Airway epithelial cell (primary cell): Measurements from ENCODE around the gene AKIRIN1. TPM values are rescaled to one million over a fixed set of nuclear protein-coding genes. Genes with fewer than 3 reads are reported as not detected.

Source experiments
- total RNA-seq: library from RNA; depleted of rRNA; stranded (reverse); fragments of >200 nt; gene quantifications from 2 replicates; pipeline ENCODE4 v1.2.3, GENCODE V29; 2015

Gene AKIRIN1
- total RNA-seq = 33.8 and 53.5 TPM in 2 replicates

GRCh38 chr1:38990738-38991637, at the start of gene AKIRIN1:
Gene AKIRIN1 (plus strand): TSS chr1:38991276. CDS start chr1:38991381, 105 bp downstream.

GRCh38 chr1:38941527-38942019, 49.5 kb upstream of the AKIRIN1 start, which contains the start of gene RHBDL2:
Gene RHBDL2 (minus strand): TSS chr1:38941830. CDS start chr1:38919212, 22,618 bp downstream.

GRCh38 chr1:39026051-39026865, 35.2 kb downstream of the AKIRIN1 start, which contains the start of gene NDUFS5:
Gene NDUFS5 (plus strand): TSS chr1:39026350. CDS start chr1:39028725, 2,375 bp downstream.

Other genes with a start within 250 kb of the AKIRIN1 start
- 6.5 and 9.0 TPM in 2 replicates for gene RRAGC, start 131.5 kb upstream of the AKIRIN1 start, total RNA-seq
- gene MYCBP, start 117.9 kb upstream of the AKIRIN1 start, total RNA-seq = 30.0 and 39.2 TPM in 2 replicates
- gene GJA9, start 109.7 kb upstream of the AKIRIN1 start, total RNA-seq = not detected in 2 replicates
- 12.6 and 15.3 TPM in 2 replicates for gene RHBDL2, start 49.4 kb upstream of the AKIRIN1 start, total RNA-seq
- gene NDUFS5, start 35.1 kb downstream of the AKIRIN1 start, total RNA-seq = 492 and 758 TPM in 2 replicates
- gene MACF1, start 213.4 kb downstream of the AKIRIN1 start, total RNA-seq = 78.6 and 111 TPM in 2 replicates